Measurements from ENCODE around the gene SPNS3. TPM values are rescaled to one million over a fixed set of nuclear protein-coding genes. Genes with fewer than 3 reads are reported as not detected.

The SPNS3 gene
- total and polyA plus RNA-seq, 4 experiments from 2014 or later: 1.6 to 5.9 (median 3.4) TPM

GRCh38 chr17:4480929-4481898 lies 47.5 kb downstream of the SPNS3 start:
- H3K9me3 ChIP-seq (ENCODE audit: control insufficient read depth in 1 of 2, low read length in 2 of 2): no peaks in the 10 kb centered on the region
- H3K4me3 Mint-ChIP-seq: peak overlapping the region; percentile 74 to 86 (median 82)
- H3K36me3 Mint-ChIP-seq: peaks cover 0 to 5% of the 10 kb centered on the region in 2 donors
- peak overlapping the region in 1 of 2 donors; percentile 30 for H3K4me3 ChIP-seq (ENCODE audit: low read length in 2 of 2)
- no peaks in the 10 kb centered on the region for H3K36me3 ChIP-seq (ENCODE audit: insufficient read depth, low read length)
- H3K27ac Mint-ChIP-seq: peak overlapping the region; percentile 84 to 95 (median 94)
- H3K27me3 Mint-ChIP-seq: no peaks in the 10 kb centered on the region
- ChIA-PET CTCF (ENCODE audit: partially characterized antibody) (interaction anchor here (1.3 to 1.7 kb wide), 4 partner anchors 18 to 80 kb away, joined by 3 to 7 read pairs (median 4); partner anchors contain the start of gene SPNS2), POLR2A (ENCODE audit: partially characterized antibody) (interaction anchor here (1.0 to 1.5 kb wide), 5 partner anchors 18 to 30 kb away, joined by 3 to 6 read pairs (median 3); partner anchors contain the start of gene SPNS2)
- H3K4me1 ChIP-seq (ENCODE audit: insufficient read depth, low read length): peaks cover 49% of the 10 kb centered on the region
- H3K27me3 ChIP-seq (ENCODE audit: insufficient read depth, low read length): no peaks in the 10 kb centered on the region
- H3K9me3 Mint-ChIP-seq: no peaks in the 10 kb centered on the region
- intact Hi-C loops (cut with micrococcal nuclease): no loop called here
- peak overlapping the region; percentile 23 for H3K27ac ChIP-seq (ENCODE audit: low read depth, low read length)
- H3K4me1 Mint-ChIP-seq: peaks cover 20 to 61% (median 39%) of the 10 kb centered on the region in 4 donors
- peak in 3 of 5 donors; percentile 18 to 25 (median 22) for DNase-seq

- no peaks in the 10 kb centered on the region for H3K9me3 Mint-ChIP-seq
- H3K27ac Mint-ChIP-seq: peak overlapping the region in 6 of 7 donors; percentile 36 to 84 (median 56)
- H3K4me3 Mint-ChIP-seq: peak overlapping the region in 3 of 8 donors; percentile 10 to 43 (median 27)
- H3K4me1 ChIP-seq (ENCODE audit: insufficient read depth, low read length): peaks cover 58% of the 10 kb centered on the region
- intact Hi-C loops (cut with micrococcal nuclease): no loop called here
- H3K27me3 Mint-ChIP-seq: no peaks in the 10 kb centered on the region
- no peak overlapping the region for H3K27ac ChIP-seq (ENCODE audit: low read depth, low read length)
- no peaks in the 10 kb centered on the region for H3K9me3 ChIP-seq (ENCODE audit: control insufficient read depth in 1 of 2, low read length in 2 of 2)
- H3K36me3 Mint-ChIP-seq: peaks cover 0 to 7% of the 10 kb centered on the region in 2 donors
- H3K36me3 ChIP-seq (ENCODE audit: insufficient read depth, low read length): no peaks in the 10 kb centered on the region
- POLR2A ChIA-PET (ENCODE audit: partially characterized antibody): no interaction called here
- no peak overlapping the region for H3K4me3 ChIP-seq (ENCODE audit: low read length in 2 of 2)
- no peaks in the 10 kb centered on the region for H3K27me3 ChIP-seq (ENCODE audit: insufficient read depth, low read length)
- CTCF ChIA-PET (ENCODE audit: partially characterized antibody): interaction anchor here (1.7 kb wide), 1 partner anchor 62 kb away, joined by 7 read pairs; no protein-coding TSS in a partner anchor
- H3K4me1 Mint-ChIP-seq: peaks cover 26 to 74% (median 48%) of the 10 kb centered on the region in 4 donors
- DNase-seq: no peak
These were observed 48.7 kb downstream of the SPNS3 start for GRCh38 chr17:4482338-4483011.

- Histone ChIP-seq H3K27me3 (ENCODE audit: insufficient read depth, low read length) (no peaks in the 10 kb centered on the region), H3K9me3 (ENCODE audit: control insufficient read depth in 1 of 2, low read length in 2 of 2) (no peaks in the 10 kb centered on the region), H3K4me3 (ENCODE audit: low read length in 2 of 2) (no peak overlapping the region), H3K27ac (ENCODE audit: low read depth, low read length) (no peak overlapping the region), H3K4me1 (ENCODE audit: insufficient read depth, low read length) (peaks cover 58% of the 10 kb centered on the region), H3K36me3 (ENCODE audit: insufficient read depth, low read length) (no peaks in the 10 kb centered on the region)
- DNase-seq: no peak
- intact Hi-C loops (cut with micrococcal nuclease): no loop called here
- no peaks in the 10 kb centered on the region for H3K9me3 Mint-ChIP-seq
- peaks cover 26 to 74% (median 49%) of the 10 kb centered on the region in 4 donors for H3K4me1 Mint-ChIP-seq
- H3K36me3 Mint-ChIP-seq: peaks cover 0 to 7% of the 10 kb centered on the region in 2 donors
- no peaks in the 10 kb centered on the region for H3K27me3 Mint-ChIP-seq
- ChIA-PET CTCF (ENCODE audit: partially characterized antibody) (no interaction called here), POLR2A (ENCODE audit: partially characterized antibody) (no interaction called here)
- H3K4me3 Mint-ChIP-seq: peak overlapping the region in 2 of 8 donors; percentile 25 to 43
- peak overlapping the region in 5 of 7 donors; percentile 29 to 79 (median 55) for H3K27ac Mint-ChIP-seq
These were observed 49.5 kb downstream of the SPNS3 start for GRCh38 chr17:4483012-4483840.

GRCh38 chr17:4485676-4486646 lies 52.2 kb downstream of the SPNS3 start:
- H3K27ac Mint-ChIP-seq: peak overlapping the region; percentile 77 to 96 (median 91)
- no peaks in the 10 kb centered on the region for H3K27me3 ChIP-seq (ENCODE audit: insufficient read depth, low read length)
- H3K4me3 ChIP-seq (ENCODE audit: low read length in 2 of 2): peak overlapping the region; percentile 30 to 66
- peaks cover 0 to 7% of the 10 kb centered on the region in 2 donors for H3K36me3 Mint-ChIP-seq
- no peaks in the 10 kb centered on the region for H3K9me3 ChIP-seq (ENCODE audit: control insufficient read depth in 1 of 2, low read length in 2 of 2)
- POLR2A ChIA-PET (ENCODE audit: partially characterized antibody): interaction anchor here (0.6 to 3.3 kb wide), 9 partner anchors 10 to 343 kb away, joined by 3 to 17 read pairs (median 4); partner anchors contain the start of genes CYB5D2, MYBBP1A, SPNS2 and ZZEF1
- H3K4me1 Mint-ChIP-seq: peaks cover 21 to 62% (median 41%) of the 10 kb centered on the region in 4 donors
- peaks cover 0 to 2% (median 0%) of the 10 kb centered on the region in 8 donors for H3K9me3 Mint-ChIP-seq
- H3K27ac ChIP-seq (ENCODE audit: low read depth, low read length): peak overlapping the region; percentile 48
- intact Hi-C loops (cut with micrococcal nuclease): no loop called here
- peak overlapping the region; percentile 89 to 95 (median 91) for H3K4me3 Mint-ChIP-seq
- no peaks in the 10 kb centered on the region for H3K36me3 ChIP-seq (ENCODE audit: insufficient read depth, low read length)
- peaks cover 51% of the 10 kb centered on the region for H3K4me1 ChIP-seq (ENCODE audit: insufficient read depth, low read length)
- H3K27me3 Mint-ChIP-seq: no peaks in the 10 kb centered on the region
- DNase-seq: peak in 4 of 5 donors; percentile 41 to 49 (median 44)
- CTCF ChIA-PET (ENCODE audit: partially characterized antibody): no interaction called here

- DNase-seq: no peak
- H3K9me3 Mint-ChIP-seq: peaks cover 0 to 2% (median 0%) of the 10 kb centered on the region in 8 donors
- H3K36me3 Mint-ChIP-seq: peaks cover 0 to 7% of the 10 kb centered on the region in 2 donors
- Histone ChIP-seq H3K9me3 (ENCODE audit: control insufficient read depth in 1 of 2, low read length in 2 of 2) (no peaks in the 10 kb centered on the region), H3K27ac (ENCODE audit: low read depth, low read length) (no peak overlapping the region), H3K4me3 (ENCODE audit: low read length in 2 of 2) (no peak overlapping the region), H3K36me3 (ENCODE audit: insufficient read depth, low read length) (no peaks in the 10 kb centered on the region), H3K4me1 (ENCODE audit: insufficient read depth, low read length) (peaks cover 37% of the 10 kb centered on the region), H3K27me3 (ENCODE audit: insufficient read depth, low read length) (no peaks in the 10 kb centered on the region)
- intact Hi-C loops (cut with micrococcal nuclease): no loop called here
- ChIA-PET CTCF (ENCODE audit: partially characterized antibody) (no interaction called here), POLR2A (ENCODE audit: partially characterized antibody) (interaction anchor here (1.2 to 3.3 kb wide), 2 partner anchors 12 to 68 kb away, joined by 4 to 17 read pairs; partner anchors contain the start of genes MYBBP1A and SPNS2)
- peak overlapping the region in 4 of 8 donors; percentile 15 to 77 (median 52) for H3K4me3 Mint-ChIP-seq
- H3K4me1 Mint-ChIP-seq: peaks cover 16 to 48% (median 30%) of the 10 kb centered on the region in 4 donors
- H3K27me3 Mint-ChIP-seq: no peaks in the 10 kb centered on the region
- peak overlapping the region in 3 of 7 donors; percentile 60 to 77 (median 65) for H3K27ac Mint-ChIP-seq
These were observed 53.6 kb downstream of the SPNS3 start for GRCh38 chr17:4487296-4487695.

All from CD4-positive, alpha-beta memory T cell (primary cell).